Ovary (tissue), 9 donors: ENCODE data around the gene PDP2. TPM values are rescaled to one million over a fixed set of nuclear protein-coding genes. Genes with fewer than 3 reads are reported as not detected.

Experiments
- DNase-seq, 5 donors: peaks; one replicate each; pipeline ENCODE4 v3.0.0-alpha.2; 2019 to 2020
- H3K27ac ChIP-seq, 2 donors: fragments of 200-600 bp; one replicate each; pipeline versions ENCODE4 v1.5.1 to v1.8.0; 2019 to 2022
- H3K27me3 ChIP-seq: fragments of 200-600 bp; one replicate; pipeline ENCODE4 v1.8.0; 2022
- H3K36me3 ChIP-seq: fragments of 200-600 bp; sonication (generic); one replicate; pipeline ENCODE4 v1.5.1; 2019
- H3K4me1 ChIP-seq: one replicate; pipeline ENCODE4 v1.8.1; 2013; ENCODE audit warnings: mild to moderate bottlenecking, moderate library complexity; ENCODE audit not compliant: insufficient read depth
- H3K4me3 ChIP-seq: fragments of 200-600 bp; sonication (generic); one replicate; pipeline ENCODE4 v1.5.1; 2017
- H3K9me3 ChIP-seq, 2 donors: fragments of 200-600 bp in 1 of 2; sonication (generic) in 1 of 2; one replicate each; pipeline versions ENCODE4 v1.5.1 to v1.8.1; 2013 to 2019; ENCODE audit warnings: mild to moderate bottlenecking in 1 of 2, moderate library complexity in 1 of 2
- EP300 ChIP-seq: sonication (generic); formaldehyde crosslinking; IDR thresholded peaks from one replicate; pipeline ENCODE4 v1.6.1; 2017; ENCODE audit warnings: antibody characterized with exemption
- POLR2A ChIP-seq: fragments of 450-650 bp; IDR thresholded peaks from one replicate; pipeline ENCODE4 v1.6.1; 2017; ENCODE audit warnings: antibody characterized with exemption, mild to moderate bottlenecking, moderate library complexity
- WGBS, 3 donors: extraction: QIAGEN DNeasy Blood & Tissue Kit in 1 of 3; methylation state at CpG; one replicate each; pipeline versions ENCODE4 v1.1.5 to v1.1.7; 2013 to 2017; 5-methylcytosine and 5-hydroxymethylcytosine counted together
- intact Hi-C, 4 donors: fragments of 100-400 bp; cut with DNase I; formaldehyde crosslinking; loops; one replicate each; pipeline versions ENCODE4 v1.11.0 to v1.15.1; 2022 to 2023
- polyA plus RNA-seq, 2 donors: library from polyadenylated mRNA; stranded (reverse); fragments of 200-250 nt in 1 of 2; fragments of 350-450 nt in 1 of 2; fragmentation: Illumina TruSeq in 1 of 2; extraction: RNeasy Lipid Tissue Mini Kit (QIAGEN cat#74804) in 1 of 2; gene quantifications; one replicate each; pipeline ENCODE4 v1.2.3, GENCODE V29; 2013 to 2014
- total RNA-seq, 7 donors: library from RNA; depleted of rRNA in 2 of 7; stranded (reverse); fragments of >200 nt in 2 of 7; fragmentation: NEBNext Ultra II Directional in 3 of 7; extraction: Animal tissue kit (Norgen Biotek cat#: 25700) in 3 of 7; gene quantifications; one replicate each; pipeline versions ENCODE4 v1.1.0 to v1.2.4, GENCODE V29; 2016 to 2023
- TF ChIP-seq, protein P1 (sequence below), 3 donors: fragments of 450-650 bp in 2 of 3; fragments of 200-600 bp in 1 of 3; IDR thresholded peaks; one replicate each; pipeline versions ENCODE4 v1.5.1 to v1.8.0; 2016 to 2022; ENCODE audit warnings: antibody characterized with exemption in 3 of 3, mild to moderate bottlenecking in 1 of 3
- donor health status: DM: no; HTN: no; CAD: no; lungs with moderate emphysema.
- donor health status: DM: no; HTN: no; CAD: no.
- donor health status: Bipolar disorder and iron deficiency.
- donor health status: DM: yes; HTN: yes; CAD: no.
- donor health status: DM: no; HTN: no; CAD: no.
- donor health status: DM: yes; HTN: yes; CAD: no.

Gene PDP2
- total and polyA plus RNA-seq, 9 donors: 3.9 to 27.9 (median 18.5) TPM

- Histone ChIP-seq H3K27me3 (no peaks in the 10 kb centered on the region), H3K27ac (no peak overlapping the region), H3K4me3 (no peak overlapping the region), H3K36me3 (no peaks in the 10 kb centered on the region), H3K9me3 (no peaks in the 10 kb centered on the region), H3K4me1 (peaks cover 2% of the 10 kb centered on the region)
- 83 to 88% (median 85%) methylated on average over 2 of the region's 2 CpGs for WGBS, 3 donors
- TF ChIP-seq POLR2A (no peak), EP300 (no peak)
- TF ChIP-seq, protein P1, sequence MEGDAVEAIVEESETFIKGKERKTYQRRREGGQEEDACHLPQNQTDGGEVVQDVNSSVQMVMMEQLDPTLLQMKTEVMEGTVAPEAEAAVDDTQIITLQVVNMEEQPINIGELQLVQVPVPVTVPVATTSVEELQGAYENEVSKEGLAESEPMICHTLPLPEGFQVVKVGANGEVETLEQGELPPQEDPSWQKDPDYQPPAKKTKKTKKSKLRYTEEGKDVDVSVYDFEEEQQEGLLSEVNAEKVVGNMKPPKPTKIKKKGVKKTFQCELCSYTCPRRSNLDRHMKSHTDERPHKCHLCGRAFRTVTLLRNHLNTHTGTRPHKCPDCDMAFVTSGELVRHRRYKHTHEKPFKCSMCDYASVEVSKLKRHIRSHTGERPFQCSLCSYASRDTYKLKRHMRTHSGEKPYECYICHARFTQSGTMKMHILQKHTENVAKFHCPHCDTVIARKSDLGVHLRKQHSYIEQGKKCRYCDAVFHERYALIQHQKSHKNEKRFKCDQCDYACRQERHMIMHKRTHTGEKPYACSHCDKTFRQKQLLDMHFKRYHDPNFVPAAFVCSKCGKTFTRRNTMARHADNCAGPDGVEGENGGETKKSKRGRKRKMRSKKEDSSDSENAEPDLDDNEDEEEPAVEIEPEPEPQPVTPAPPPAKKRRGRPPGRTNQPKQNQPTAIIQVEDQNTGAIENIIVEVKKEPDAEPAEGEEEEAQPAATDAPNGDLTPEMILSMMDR (IDR thresholded peaks at IDR 0.05): no peak
- intact Hi-C loops: loop anchor here in 1 of 4 donors (10.0 kb wide), 1 partner anchor 264 kb away; the partner anchor contains the start of genes B3GNT9, FBXL8 and TRADD
- DNase-seq: no peak
These were observed 10.5 kb downstream of the PDP2 start for GRCh38 chr16:66890799-66891198.

- TF ChIP-seq POLR2A (no peak), EP300 (no peak)
- TF ChIP-seq, protein P1 (IDR thresholded peaks at IDR 0.05): no peak
- Histone ChIP-seq H3K4me1 (peaks cover 2% of the 10 kb centered on the region), H3K4me3 (no peak overlapping the region), H3K9me3 (no peaks in the 10 kb centered on the region), H3K36me3 (no peaks in the 10 kb centered on the region), H3K27me3 (no peaks in the 10 kb centered on the region), H3K27ac (no peak overlapping the region)
- DNase-seq: no peak
- intact Hi-C loops: loop anchor here in 1 of 4 donors (10.0 kb wide), 1 partner anchor 263 kb away; the partner anchor contains the start of genes B3GNT9, FBXL8 and TRADD
- WGBS, 3 donors: 89% methylated on average over 4 of the region's 4 CpGs
These were observed 11.0 kb downstream of the PDP2 start for GRCh38 chr16:66891360-66891759.

- Histone ChIP-seq H3K36me3 (no peaks in the 10 kb centered on the region), H3K27ac (no peak overlapping the region), H3K4me1 (peaks cover 2% of the 10 kb centered on the region), H3K9me3 (no peaks in the 10 kb centered on the region), H3K4me3 (no peak overlapping the region), H3K27me3 (no peaks in the 10 kb centered on the region)
- WGBS, 3 donors: 87 to 92% (median 90%) methylated on average over 6 of the region's 6 CpGs
- DNase-seq: no peak
- TF ChIP-seq POLR2A: no peak
- TF ChIP-seq, protein P1 (IDR thresholded peaks at IDR 0.05): no peak
- no peak for TF ChIP-seq EP300
- intact Hi-C loops: loop anchor here in 1 of 4 donors (10.0 kb wide), 1 partner anchor 263 kb away; the partner anchor contains the start of genes B3GNT9, FBXL8 and TRADD
These were observed 11.5 kb downstream of the PDP2 start for GRCh38 chr16:66891797-66892196.

DNA sequence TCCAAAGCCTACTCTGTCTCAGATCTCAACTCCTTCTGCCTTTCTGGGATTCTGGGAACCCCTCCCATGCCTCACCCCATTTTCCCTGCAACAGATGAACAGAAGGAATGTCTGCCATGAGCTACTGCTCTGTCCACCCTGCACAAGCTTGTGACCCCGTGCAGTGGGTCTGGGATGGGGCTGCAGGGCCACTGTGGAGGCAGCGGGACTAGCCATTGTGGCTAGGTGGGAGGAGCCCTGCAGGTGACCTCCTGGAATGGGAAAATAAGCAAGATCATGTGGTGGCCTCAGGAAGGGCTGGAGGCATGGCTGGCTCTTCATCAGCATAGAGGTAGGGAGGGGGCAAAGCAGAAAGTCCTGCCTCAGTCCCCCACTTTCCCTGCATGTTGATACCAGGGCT is 13.7 kb downstream of the PDP2 start:
- 55 to 75% (median 65%) methylated on average over 2 of the region's 2 CpGs for WGBS, 3 donors
- intact Hi-C loops: loop anchor here in 2 of 4 donors (2.0 to 10.0 kb wide), 2 partner anchors 35 to 261 kb away; partner anchors contain the start of genes B3GNT9 (in 1 of the 2), FBXL8 (in 1 of the 2) and TRADD (in 1 of the 2)
- Histone ChIP-seq H3K9me3 (no peaks in the 10 kb centered on the region), H3K36me3 (no peaks in the 10 kb centered on the region), H3K27ac (no peak overlapping the region), H3K4me1 (peaks cover 12% of the 10 kb centered on the region), H3K27me3 (no peaks in the 10 kb centered on the region), H3K4me3 (no peak overlapping the region)
- TF ChIP-seq EP300 (no peak), POLR2A (no peak)
- TF ChIP-seq, protein P1 (IDR thresholded peaks at IDR 0.05): no peak
- no peak for DNase-seq
